A549 (cell line): ENCODE results near the gene BLMH. TPM values are rescaled to one million over a fixed set of nuclear protein-coding genes. Genes with fewer than 3 reads are reported as not detected.

Source experiments
- ATAC-seq, 2 experiments: fragments of 200-7000 bp in 1 of 2; fragments of >200 bp in 1 of 2; cut with Nextera tagmentation in 1 of 2; cut with Tn5 transposase in 1 of 2; 3 replicates each; pipeline versions ENCODE4 v1.8.0 to v1.9.1; 2018 to 2020; ENCODE audit warnings: mild to moderate bottlenecking in 1 of 2, moderate library complexity in 1 of 2
- CTCF ChIA-PET: fragments of 300-600 bp; sonication (Branson Sonifier 250); formaldehyde crosslinking; extraction: SDS; loops from one replicate; lab custom pipeline; 2021; ENCODE audit warnings: antibody characterized with exemption, inconsistent platforms; lab: Yijun Ruan, JAX
- POLR2A ChIA-PET: fragments of 350-600 bp; formaldehyde crosslinking; extraction: SDS; loops from one replicate; lab custom pipeline; 2021; ENCODE audit warnings: antibody characterized with exemption, inconsistent platforms; lab: Yijun Ruan, JAX
- DNase-seq, 2 experiments: peaks; one replicate each; pipeline versions ENCODE4 v3.0.0 to v3.0.0-alpha.2; 2011 to 2016; ENCODE audit warnings: low read depth in 1 of 2, low spot score in 1 of 2
- FAIRE-seq: peaks from 2 replicates; lab custom pipeline; 2011; peaks lifted over from hg19 to GRCh38; lab: Jason Lieb, UNC
- H3K27ac ChIP-seq, 2 experiments: fragments of >200 bp; sonication (Bioruptor Twin); formaldehyde crosslinking; 3 replicates each; pipeline ENCODE4 v1.5.1; 2016 to 2017
- H3K4me1 ChIP-seq: fragments of >200 bp; sonication (Bioruptor Twin); formaldehyde crosslinking; 3 replicates; pipeline ENCODE4 v1.6.1; 2016
- H3K4me2 ChIP-seq: fragments of >200 bp; sonication (Bioruptor Twin); formaldehyde crosslinking; 3 replicates; pipeline ENCODE4 v1.6.1; 2016
- H3K4me3 ChIP-seq: fragments of >200 bp; sonication (Bioruptor Twin); formaldehyde crosslinking; 3 replicates; pipeline ENCODE4 v1.5.1; 2016
- H3K9me3 ChIP-seq: fragments of >200 bp; sonication (Bioruptor Twin); formaldehyde crosslinking; 3 replicates; pipeline ENCODE4 v1.6.1; 2016
- BHLHE40 ChIP-seq: IDR thresholded peaks from 2 replicates; pipeline ENCODE4 v1.6.1; 2012; ENCODE audit warnings: low read depth, low read length, inconsistent platforms
- CHD2 ChIP-seq: fragments of 150-350 bp; IDR thresholded peaks from 2 replicates; pipeline ENCODE4 v1.6.1; 2014; ENCODE audit warnings: low read length; ENCODE audit not compliant: partially characterized antibody
- CHD4 ChIP-seq: fragments of 200-600 bp; sonication (generic); IDR thresholded peaks from 2 replicates; pipeline ENCODE4 v1.6.1; 2016; ENCODE audit warnings: antibody characterized with exemption, mild to moderate bottlenecking, borderline replicate concordance
- EHF ChIP-seq: fragments of 250-450 bp; sonication (Bioruptor Pico); IDR thresholded peaks from 2 replicates; pipeline ENCODE4 v1.5.0; 2020; ENCODE audit warnings: mild to moderate bottlenecking
- ESRRA ChIP-seq: fragments of 150-350 bp; IDR thresholded peaks from 2 replicates; pipeline ENCODE4 v1.6.1; 2014; ENCODE audit warnings: mild to moderate bottlenecking, low read length, borderline replicate concordance
- FOSL2 ChIP-seq, 2 experiments: fragments of 450-650 bp in 1 of 2; fragments of >200 bp in 1 of 2; sonication (Bioruptor Twin) in 1 of 2; formaldehyde crosslinking; IDR thresholded peaks; 2 replicates each; pipeline versions ENCODE4 v1.5.0 to v1.6.1; 2016 to 2020; ENCODE audit warnings: mild to moderate bottlenecking in 1 of 2, moderate library complexity in 1 of 2
- GATA3 ChIP-seq: IDR thresholded peaks from 2 replicates; pipeline ENCODE4 v1.6.1; 2012; ENCODE audit warnings: borderline replicate concordance
- HOXA7 ChIP-seq: fragments of 250-450 bp; sonication (Bioruptor Pico); IDR thresholded peaks from 2 replicates; pipeline ENCODE4 v1.5.0; 2020; ENCODE audit warnings: mild to moderate bottlenecking, moderate library complexity
- HOXB5 ChIP-seq: fragments of 250-450 bp; sonication (Bioruptor Pico); IDR thresholded peaks from 2 replicates; pipeline ENCODE4 v1.5.0; 2020; ENCODE audit warnings: mild to moderate bottlenecking, moderate library complexity
- JUNB ChIP-seq: fragments of >200 bp; sonication (Bioruptor Twin); formaldehyde crosslinking; IDR thresholded peaks from 2 replicates; pipeline ENCODE4 v1.6.1; 2016
- MAZ ChIP-seq: fragments of 150-350 bp; IDR thresholded peaks from 2 replicates; pipeline ENCODE4 v1.6.1; 2014; ENCODE audit warnings: antibody characterized with exemption, low read depth, low read length, borderline replicate concordance
- NFE2L2 ChIP-seq: fragments of 150-350 bp; conservative IDR thresholded peaks from 2 replicates; pipeline ENCODE4 v1.6.1; 2014; ENCODE audit warnings: low read length
- NPAS2 ChIP-seq: fragments of 250-450 bp; sonication (Bioruptor Pico); IDR thresholded peaks from 2 replicates; pipeline ENCODE4 v1.8.0; 2022; ENCODE audit warnings: mild to moderate bottlenecking, moderate library complexity, borderline replicate concordance
- NR3C1 ChIP-seq: fragments of >200 bp; sonication (Bioruptor Twin); formaldehyde crosslinking; IDR thresholded peaks from 3 replicates; pipeline ENCODE4 v1.6.1; 2017
- RNF2 ChIP-seq: fragments of 200-600 bp; sonication (generic); IDR thresholded peaks from 2 replicates; pipeline ENCODE4 v1.6.1; 2016; ENCODE audit warnings: low read depth, mild to moderate bottlenecking, antibody characterized with exemption, moderate library complexity, borderline replicate concordance
- SMC3 ChIP-seq: fragments of >200 bp; sonication (Bioruptor Twin); formaldehyde crosslinking; IDR thresholded peaks from 3 replicates; pipeline ENCODE4 v1.6.1; 2018; ENCODE audit warnings: inconsistent platforms
- TFCP2L1 ChIP-seq: fragments of 250-450 bp; sonication (Bioruptor Pico); IDR thresholded peaks from 2 replicates; pipeline ENCODE4 v1.5.0; 2021; ENCODE audit warnings: mild to moderate bottlenecking
- ZSCAN20 ChIP-seq: fragments of 250-450 bp; sonication (Bioruptor Pico); IDR thresholded peaks from 2 replicates; pipeline ENCODE4 v1.8.0; 2022; ENCODE audit warnings: mild to moderate bottlenecking, moderate library complexity
- WGBS: methylation state at CpG from one replicate; pipeline ENCODE4 v1.1.6; 2017; ENCODE audit errors: missing lambda C conversion rate; 5-methylcytosine and 5-hydroxymethylcytosine counted together
- polyA plus RNA-seq, 4 experiments: library from polyadenylated mRNA; depleted of rRNA in 3 of 4; stranded (reverse); fragments of >200 nt; fragmentation: RNase III in 1 of 4; extraction: RNeasy Plus Mini Kit Qiagen cat#74134 plus additional on column Dnase treatment in 1 of 4; gene quantifications; 2 replicates in 3 of 4; 3 replicates in 1 of 4; pipeline ENCODE4 v1.2.3, GENCODE V29; 2011 to 2017
- TF ChIP-seq, protein P1 (sequence below): IDR thresholded peaks from 2 replicates; pipeline ENCODE4 v1.6.1; 2012
- TF ChIP-seq, protein P2 (sequence below): fragments of 200-600 bp; sonication (generic); IDR thresholded peaks from 2 replicates; pipeline ENCODE4 v1.6.1; 2016; ENCODE audit warnings: antibody characterized with exemption, mild to moderate bottlenecking, moderate library complexity
- TF ChIP-seq, protein P3 (sequence below): fragments of 250-450 bp; sonication (Bioruptor Pico); IDR thresholded peaks from 2 replicates; pipeline ENCODE4 v1.5.0; 2020; ENCODE audit warnings: low read depth, mild to moderate bottlenecking, moderate library complexity
- TF ChIP-seq, protein P4 (sequence below): fragments of 250-450 bp; sonication (Bioruptor Pico); IDR thresholded peaks from 2 replicates; pipeline ENCODE4 v1.5.0; 2021; ENCODE audit warnings: mild to moderate bottlenecking, moderate library complexity, borderline replicate concordance

Gene BLMH
- polyA plus RNA-seq, 2 of the 4 experiments (the other 2 are of a cell fraction), result 38.5 to 66.4 TPM

DNA sequence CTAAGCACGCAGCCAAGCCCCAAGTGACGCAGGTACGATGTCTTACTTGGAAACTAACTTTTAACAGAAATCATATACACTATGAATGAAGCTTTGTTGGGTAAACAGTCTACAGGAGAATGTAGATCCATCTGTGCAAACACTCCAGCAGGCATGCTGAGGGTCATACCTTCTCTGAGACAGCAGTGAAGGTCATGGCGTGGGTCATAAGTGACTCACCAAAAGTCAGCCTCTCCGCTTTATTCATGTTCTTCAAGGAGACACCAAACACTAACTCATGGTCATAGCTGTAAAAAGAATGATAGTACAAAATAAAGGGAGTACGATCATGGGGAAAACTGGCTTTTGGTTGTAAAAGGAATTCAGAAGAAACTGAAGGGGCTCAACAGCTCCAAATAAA, 20.6 kb downstream of the BLMH start:
- peak in 1 of 2 experiments; percentile 84; a peak in 3 of 6 replicates for ATAC-seq
- FAIRE-seq, result peak; percentile 63
- POLR2A ChIA-PET, result no interaction called here
- CTCF ChIA-PET, result interaction anchor here (0.5 to 3.9 kb wide), 5 partner anchors 8 to 1071 kb away, joined by 3 to 19 read pairs (median 3); no protein-coding TSS in a partner anchor
- WGBS, result 57% methylated on average over 6 of the region's 6 CpGs
- Histone ChIP-seq H3K4me2 (peak overlapping the region; percentile 38), H3K4me3 (no peak overlapping the region), H3K27ac (no peak overlapping the region), H3K4me1 (peaks cover 19% of the 10 kb centered on the region), H3K9me3 (no peaks in the 10 kb centered on the region)
- DNase-seq, result peak in 1 of 2 experiments; percentile 40
- peak; percentile 57; the same call in 1 of the 2 replicates for TF ChIP-seq ESRRA
- TF ChIP-seq, protein P1, sequence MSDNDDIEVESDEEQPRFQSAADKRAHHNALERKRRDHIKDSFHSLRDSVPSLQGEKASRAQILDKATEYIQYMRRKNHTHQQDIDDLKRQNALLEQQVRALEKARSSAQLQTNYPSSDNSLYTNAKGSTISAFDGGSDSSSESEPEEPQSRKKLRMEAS, result peak; percentile 37; the same call in 1 of the 2 replicates
- no peak for TF ChIP-seq NFE2L2
- peak; percentile 21; the same call in 1 of the 2 replicates for TF ChIP-seq JUNB
- no peak for TF ChIP-seq CHD2
- no peak for TF ChIP-seq NPAS2 (CRISPR knock-in tag)
- TF ChIP-seq SMC3, result no peak
- TF ChIP-seq GATA3, result no peak
- 0 out of 2 replicates have a peak, but pooled peaks have one; percentile 31 for TF ChIP-seq FOSL2 (IDR thresholded peaks at IDR 0.05)
- TF ChIP-seq FOSL2 (CRISPR knock-in tag; IDR thresholded peaks at IDR 0.05), result peak; percentile 48; the same call in 1 of the 2 replicates

DNA sequence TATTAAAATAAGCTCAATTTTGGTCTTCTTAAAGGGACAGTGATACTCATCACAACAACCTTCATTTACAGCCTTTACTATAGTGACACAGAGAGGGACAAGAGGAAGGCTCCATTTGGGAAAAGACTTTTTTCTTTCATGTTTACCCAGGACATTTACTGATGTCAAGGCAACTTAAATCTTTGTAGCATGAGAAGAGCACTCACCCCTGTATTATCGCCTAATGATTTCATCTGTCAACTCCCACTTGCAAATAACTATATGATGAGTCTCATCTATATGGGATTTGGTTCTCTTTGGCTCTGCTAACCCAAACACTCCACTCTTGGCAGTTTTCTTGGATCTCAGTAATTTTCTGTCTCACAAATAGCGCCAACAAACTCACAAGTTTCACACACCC, 24.1 kb downstream of the BLMH start:
- CTCF ChIA-PET, result interaction anchor here (1.2 to 2.3 kb wide), 6 partner anchors 8 to 174 kb away, joined by 4 to 6 read pairs (median 4); no protein-coding TSS in a partner anchor
- Histone ChIP-seq H3K4me1 (peaks cover 44% of the 10 kb centered on the region), H3K27ac (no peak overlapping the region), H3K9me3 (no peaks in the 10 kb centered on the region), H3K4me2 (no peak overlapping the region), H3K4me3 (no peak overlapping the region)
- TF ChIP-seq HOXB5 (CRISPR knock-in tag), result no peak
- TF ChIP-seq, protein P2, sequence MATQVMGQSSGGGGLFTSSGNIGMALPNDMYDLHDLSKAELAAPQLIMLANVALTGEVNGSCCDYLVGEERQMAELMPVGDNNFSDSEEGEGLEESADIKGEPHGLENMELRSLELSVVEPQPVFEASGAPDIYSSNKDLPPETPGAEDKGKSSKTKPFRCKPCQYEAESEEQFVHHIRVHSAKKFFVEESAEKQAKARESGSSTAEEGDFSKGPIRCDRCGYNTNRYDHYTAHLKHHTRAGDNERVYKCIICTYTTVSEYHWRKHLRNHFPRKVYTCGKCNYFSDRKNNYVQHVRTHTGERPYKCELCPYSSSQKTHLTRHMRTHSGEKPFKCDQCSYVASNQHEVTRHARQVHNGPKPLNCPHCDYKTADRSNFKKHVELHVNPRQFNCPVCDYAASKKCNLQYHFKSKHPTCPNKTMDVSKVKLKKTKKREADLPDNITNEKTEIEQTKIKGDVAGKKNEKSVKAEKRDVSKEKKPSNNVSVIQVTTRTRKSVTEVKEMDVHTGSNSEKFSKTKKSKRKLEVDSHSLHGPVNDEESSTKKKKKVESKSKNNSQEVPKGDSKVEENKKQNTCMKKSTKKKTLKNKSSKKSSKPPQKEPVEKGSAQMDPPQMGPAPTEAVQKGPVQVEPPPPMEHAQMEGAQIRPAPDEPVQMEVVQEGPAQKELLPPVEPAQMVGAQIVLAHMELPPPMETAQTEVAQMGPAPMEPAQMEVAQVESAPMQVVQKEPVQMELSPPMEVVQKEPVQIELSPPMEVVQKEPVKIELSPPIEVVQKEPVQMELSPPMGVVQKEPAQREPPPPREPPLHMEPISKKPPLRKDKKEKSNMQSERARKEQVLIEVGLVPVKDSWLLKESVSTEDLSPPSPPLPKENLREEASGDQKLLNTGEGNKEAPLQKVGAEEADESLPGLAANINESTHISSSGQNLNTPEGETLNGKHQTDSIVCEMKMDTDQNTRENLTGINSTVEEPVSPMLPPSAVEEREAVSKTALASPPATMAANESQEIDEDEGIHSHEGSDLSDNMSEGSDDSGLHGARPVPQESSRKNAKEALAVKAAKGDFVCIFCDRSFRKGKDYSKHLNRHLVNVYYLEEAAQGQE, result no peak
- TF ChIP-seq NR3C1, result no peak
- no peak for TF ChIP-seq ZSCAN20
- TF ChIP-seq NFE2L2, result no peak
- TF ChIP-seq, protein P3, sequence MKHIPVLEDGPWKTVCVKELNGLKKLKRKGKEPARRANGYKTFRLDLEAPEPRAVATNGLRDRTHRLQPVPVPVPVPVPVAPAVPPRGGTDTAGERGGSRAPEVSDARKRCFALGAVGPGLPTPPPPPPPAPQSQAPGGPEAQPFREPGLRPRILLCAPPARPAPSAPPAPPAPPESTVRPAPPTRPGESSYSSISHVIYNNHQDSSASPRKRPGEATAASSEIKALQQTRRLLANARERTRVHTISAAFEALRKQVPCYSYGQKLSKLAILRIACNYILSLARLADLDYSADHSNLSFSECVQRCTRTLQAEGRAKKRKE, result no peak
- no peak for TF ChIP-seq EHF (CRISPR knock-in tag)
- TF ChIP-seq JUNB, result no peak
- no peak for TF ChIP-seq TFCP2L1 (CRISPR knock-in tag)
- TF ChIP-seq GATA3, result no peak
- no peak for TF ChIP-seq BHLHE40
- no peak for TF ChIP-seq MAZ
- TF ChIP-seq CHD4, result no peak
- TF ChIP-seq, protein P4, sequence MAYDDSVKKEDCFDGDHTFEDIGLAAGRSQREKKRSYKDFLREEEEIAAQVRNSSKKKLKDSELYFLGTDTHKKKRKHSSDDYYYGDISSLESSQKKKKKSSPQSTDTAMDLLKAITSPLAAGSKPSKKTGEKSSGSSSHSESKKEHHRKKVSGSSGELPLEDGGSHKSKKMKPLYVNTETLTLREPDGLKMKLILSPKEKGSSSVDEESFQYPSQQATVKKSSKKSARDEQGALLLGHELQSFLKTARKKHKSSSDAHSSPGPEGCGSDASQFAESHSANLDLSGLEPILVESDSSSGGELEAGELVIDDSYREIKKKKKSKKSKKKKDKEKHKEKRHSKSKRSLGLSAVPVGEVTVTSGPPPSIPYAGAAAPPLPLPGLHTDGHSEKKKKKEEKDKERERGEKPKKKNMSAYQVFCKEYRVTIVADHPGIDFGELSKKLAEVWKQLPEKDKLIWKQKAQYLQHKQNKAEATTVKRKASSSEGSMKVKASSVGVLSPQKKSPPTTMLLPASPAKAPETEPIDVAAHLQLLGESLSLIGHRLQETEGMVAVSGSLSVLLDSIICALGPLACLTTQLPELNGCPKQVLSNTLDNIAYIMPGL, result no peak
- no peak for TF ChIP-seq HOXA7 (CRISPR knock-in tag)
- TF ChIP-seq RNF2, result no peak
- POLR2A ChIA-PET, result no interaction called here
- FAIRE-seq (no peak), DNase-seq (no peak), ATAC-seq (no peak)
- 89% methylated on average over 2 of the region's 2 CpGs for WGBS
